NCI-H2029 (cell line): ENCODE data around the gene BTBD16.
A peak's percentile ranks its signal among the peaks of the same experiment; 100 is the strongest.

Experiments
- DNase-seq: peaks from one replicate; lab custom pipeline; 2025; lab: John Stamatoyannopoulos, UW

The BTBD16 gene

GRCh38 chr10:122271076-122271475 lies at the start of gene BTBD16:
Gene BTBD16 (plus strand): TSS chr10:122271296. CDS start chr10:122275082, 3,786 bp downstream.
- no peak for DNase-seq

GRCh38 chr10:122221958-122222357 lies 49.1 kb upstream of the BTBD16 start:
- no peak for DNase-seq

- DNase-seq, result no peak
These were observed 48.5 kb upstream of the BTBD16 start for GRCh38 chr10:122222638-122223037.

GRCh38 chr10:122224159-122224558 lies 46.9 kb upstream of the BTBD16 start:
- no peak for DNase-seq

- DNase-seq, result no peak
These were observed 45.8 kb upstream of the BTBD16 start for GRCh38 chr10:122225330-122225729.

GRCh38 chr10:122227754-122228153 lies 43.3 kb upstream of the BTBD16 start:
- no peak for DNase-seq

GRCh38 chr10:122229666-122230065 lies 41.4 kb upstream of the BTBD16 start:
- DNase-seq, result no peak

- DNase-seq, result no peak
These were observed 40.9 kb upstream of the BTBD16 start for GRCh38 chr10:122230222-122230621.

- DNase-seq, result no peak
These were observed 38.3 kb upstream of the BTBD16 start for GRCh38 chr10:122232769-122233168.

- DNase-seq, result no peak
These were observed 37.2 kb upstream of the BTBD16 start for GRCh38 chr10:122233857-122234348.

- DNase-seq, result peak; percentile 25
These were observed 36.7 kb upstream of the BTBD16 start for GRCh38 chr10:122234416-122234815.

GRCh38 chr10:122236690-122237306 lies 34.3 kb upstream of the BTBD16 start:
- DNase-seq, result no peak

GRCh38 chr10:122237331-122237990 lies 33.6 kb upstream of the BTBD16 start:
- DNase-seq, result no peak

- no peak for DNase-seq
These were observed 31.4 kb upstream of the BTBD16 start for GRCh38 chr10:122239578-122240257.

- DNase-seq, result no peak
These were observed 30.7 kb upstream of the BTBD16 start for GRCh38 chr10:122240401-122240800.

- DNase-seq, result no peak
These were observed 29.3 kb upstream of the BTBD16 start for GRCh38 chr10:122241836-122242235.

- DNase-seq, result no peak
These were observed 27.5 kb upstream of the BTBD16 start for GRCh38 chr10:122243550-122243949.

GRCh38 chr10:122244001-122244975 lies 26.8 kb upstream of the BTBD16 start:
- no peak for DNase-seq

GRCh38 chr10:122245136-122245535 lies 26.0 kb upstream of the BTBD16 start:
- DNase-seq, result peak; percentile 29

- DNase-seq, result no peak
These were observed 25.2 kb upstream of the BTBD16 start for GRCh38 chr10:122245897-122246296.

GRCh38 chr10:122246830-122247520 lies 24.1 kb upstream of the BTBD16 start:
- DNase-seq, result no peak
